Upper lobe of right lung (tissue), 1 donor: ENCODE results near the gene CNTNAP2. TPM values are rescaled to one million over a fixed set of nuclear protein-coding genes. Genes with fewer than 3 reads are reported as not detected.

ENCODE experiments used
- ATAC-seq: fragments of 200-7000 bp; cut with Tn5 transposase; one replicate; pipeline ENCODE4 v1.9.1; 2020; ENCODE audit warnings: mild to moderate bottlenecking, moderate library complexity
- DNase-seq: peaks from one replicate; pipeline ENCODE4 v3.0.0-alpha.2; 2020
- H3K27ac ChIP-seq: fragments of 200-600 bp; one replicate; pipeline ENCODE4 v1.8.0; 2022
- H3K27me3 ChIP-seq: fragments of 200-600 bp; one replicate; pipeline ENCODE4 v1.8.0; 2022; ENCODE audit warnings: mild to moderate bottlenecking
- H3K36me3 ChIP-seq: fragments of 200-600 bp; one replicate; pipeline ENCODE4 v1.8.0; 2022
- H3K4me1 ChIP-seq: fragments of 200-600 bp; one replicate; pipeline ENCODE4 v1.8.0; 2022
- H3K4me3 ChIP-seq: fragments of 200-600 bp; one replicate; pipeline ENCODE4 v1.8.0; 2022; ENCODE audit warnings: mild to moderate bottlenecking
- H3K9me3 ChIP-seq: fragments of 200-600 bp; one replicate; pipeline ENCODE4 v1.8.0; 2022
- intact Hi-C: fragments of 100-400 bp; cut with DNase I; formaldehyde crosslinking; loops from one replicate; pipeline ENCODE4 v1.11.0; 2022
- total RNA-seq: library from RNA; stranded (reverse); fragmentation: NEBNext Ultra II Directional; extraction: Animal tissue kit (Norgen Biotek cat#: 25700); gene quantifications from one replicate; pipeline ENCODE4 v1.2.1, GENCODE V29; 2021
- TF ChIP-seq, protein P1 (sequence below): fragments of 200-600 bp; IDR thresholded peaks from one replicate; pipeline ENCODE4 v1.8.0; 2022; ENCODE audit warnings: antibody characterized with exemption
- donor health status: DM: no; HTN: yes; CAD: no; lungs with severe emphysema.

The CNTNAP2 gene
- total RNA-seq, 1 donor from 2014 or later: 0.41 TPM

- H3K4me3 ChIP-seq: no peak overlapping the region
- ATAC-seq (no peak), DNase-seq (no peak)
- H3K36me3 ChIP-seq: no peaks in the 10 kb centered on the region
- no peaks in the 10 kb centered on the region for H3K4me1 ChIP-seq
- no peak overlapping the region for H3K27ac ChIP-seq
- H3K27me3 ChIP-seq: no peaks in the 10 kb centered on the region
- TF ChIP-seq, protein P1, sequence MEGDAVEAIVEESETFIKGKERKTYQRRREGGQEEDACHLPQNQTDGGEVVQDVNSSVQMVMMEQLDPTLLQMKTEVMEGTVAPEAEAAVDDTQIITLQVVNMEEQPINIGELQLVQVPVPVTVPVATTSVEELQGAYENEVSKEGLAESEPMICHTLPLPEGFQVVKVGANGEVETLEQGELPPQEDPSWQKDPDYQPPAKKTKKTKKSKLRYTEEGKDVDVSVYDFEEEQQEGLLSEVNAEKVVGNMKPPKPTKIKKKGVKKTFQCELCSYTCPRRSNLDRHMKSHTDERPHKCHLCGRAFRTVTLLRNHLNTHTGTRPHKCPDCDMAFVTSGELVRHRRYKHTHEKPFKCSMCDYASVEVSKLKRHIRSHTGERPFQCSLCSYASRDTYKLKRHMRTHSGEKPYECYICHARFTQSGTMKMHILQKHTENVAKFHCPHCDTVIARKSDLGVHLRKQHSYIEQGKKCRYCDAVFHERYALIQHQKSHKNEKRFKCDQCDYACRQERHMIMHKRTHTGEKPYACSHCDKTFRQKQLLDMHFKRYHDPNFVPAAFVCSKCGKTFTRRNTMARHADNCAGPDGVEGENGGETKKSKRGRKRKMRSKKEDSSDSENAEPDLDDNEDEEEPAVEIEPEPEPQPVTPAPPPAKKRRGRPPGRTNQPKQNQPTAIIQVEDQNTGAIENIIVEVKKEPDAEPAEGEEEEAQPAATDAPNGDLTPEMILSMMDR: no peak
- H3K9me3 ChIP-seq: no peaks in the 10 kb centered on the region
- intact Hi-C loops: no loop called here
Measured at GRCh38 chr7:146514304-146514703, 397.7 kb downstream of the CNTNAP2 start.

DNA sequence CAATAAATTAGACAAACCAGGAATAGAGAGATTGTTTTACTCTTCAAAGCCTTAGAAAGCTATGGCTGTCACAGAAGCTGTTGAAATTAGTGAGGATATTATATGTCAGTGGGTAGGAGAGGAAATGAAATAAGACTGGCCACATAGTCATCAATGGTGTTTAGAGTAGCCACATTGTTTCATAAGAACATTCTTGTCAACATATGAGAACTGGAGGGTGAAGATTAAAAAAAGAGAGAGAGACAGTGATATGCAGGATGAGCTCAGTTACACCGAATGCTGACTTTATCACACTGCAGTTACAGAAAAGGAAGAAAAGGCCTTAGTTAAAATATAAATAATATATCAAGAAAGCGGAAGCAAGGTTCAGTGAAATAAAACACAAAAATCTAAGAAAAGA lies 412.0 kb downstream of the CNTNAP2 start:
- no peak for DNase-seq
- ATAC-seq: no peak
- no peaks in the 10 kb centered on the region for H3K4me1 ChIP-seq
- no peak overlapping the region for H3K27ac ChIP-seq
- H3K4me3 ChIP-seq: no peak overlapping the region
- H3K9me3 ChIP-seq: no peaks in the 10 kb centered on the region
- no peaks in the 10 kb centered on the region for H3K36me3 ChIP-seq
- TF ChIP-seq, protein P1: no peak
- intact Hi-C loops: no loop called here
- no peaks in the 10 kb centered on the region for H3K27me3 ChIP-seq

DNA sequence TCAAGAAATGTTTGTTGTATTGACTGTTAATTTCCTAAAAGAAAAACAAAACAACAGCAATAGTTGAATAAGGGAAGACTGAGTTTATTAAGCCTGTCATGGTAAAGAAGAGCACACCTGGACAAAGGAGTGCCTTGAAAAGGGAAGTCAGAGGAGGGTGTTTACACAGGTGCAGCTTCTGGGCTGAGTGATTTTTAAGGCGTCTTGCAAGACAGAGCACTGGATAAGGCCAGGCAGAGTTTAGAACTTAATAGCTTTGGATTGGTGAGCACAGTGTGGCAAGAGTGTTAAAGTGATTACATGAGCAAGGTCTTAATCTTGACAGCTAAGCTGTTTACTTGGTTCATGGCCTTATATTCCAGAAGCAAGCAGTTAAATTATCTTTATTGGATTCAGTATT lies 423.2 kb downstream of the CNTNAP2 start:
- Histone ChIP-seq H3K4me3 (no peak overlapping the region), H3K27me3 (no peaks in the 10 kb centered on the region), H3K4me1 (no peaks in the 10 kb centered on the region), H3K27ac (no peak overlapping the region), H3K36me3 (no peaks in the 10 kb centered on the region), H3K9me3 (no peaks in the 10 kb centered on the region)
- no peak for ATAC-seq
- intact Hi-C loops: no loop called here
- no peak for DNase-seq
- TF ChIP-seq, protein P1: no peak

GRCh38 chr7:146542101-146542500 lies 425.5 kb downstream of the CNTNAP2 start:
- TF ChIP-seq, protein P1: no peak
- Histone ChIP-seq H3K4me1 (no peaks in the 10 kb centered on the region), H3K36me3 (no peaks in the 10 kb centered on the region), H3K4me3 (no peak overlapping the region), H3K27me3 (no peaks in the 10 kb centered on the region), H3K27ac (no peak overlapping the region), H3K9me3 (no peaks in the 10 kb centered on the region)
- DNase-seq (no peak), ATAC-seq (no peak)
- intact Hi-C loops: no loop called here

GRCh38 chr7:146544748-146545147 lies 428.1 kb downstream of the CNTNAP2 start:
- Histone ChIP-seq H3K4me3 (no peak overlapping the region), H3K9me3 (no peaks in the 10 kb centered on the region), H3K36me3 (no peaks in the 10 kb centered on the region), H3K4me1 (no peaks in the 10 kb centered on the region), H3K27ac (no peak overlapping the region), H3K27me3 (no peaks in the 10 kb centered on the region)
- DNase-seq (no peak), ATAC-seq (no peak)
- TF ChIP-seq, protein P1: no peak
- intact Hi-C loops: no loop called here

DNA sequence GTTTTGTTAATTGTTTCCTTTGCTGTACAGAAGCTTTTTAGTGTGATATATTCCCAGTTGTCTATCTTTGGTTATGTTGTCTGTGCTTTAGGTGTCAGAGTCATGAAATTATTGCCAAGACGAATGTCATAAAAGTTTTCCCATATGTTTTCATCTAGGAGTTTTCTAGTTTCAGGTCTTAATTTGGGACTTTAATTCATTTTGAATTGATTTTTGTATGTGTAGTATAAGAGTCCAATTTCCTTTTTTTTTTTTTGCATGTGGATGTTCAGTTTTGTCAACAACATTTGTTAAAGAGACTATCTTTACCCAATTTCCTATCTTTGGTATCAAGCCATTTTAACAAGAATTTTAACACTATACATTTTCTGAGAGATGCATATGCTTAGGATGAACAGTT lies 432.2 kb downstream of the CNTNAP2 start:
- Histone ChIP-seq H3K4me1 (no peaks in the 10 kb centered on the region), H3K4me3 (no peak overlapping the region), H3K27me3 (no peaks in the 10 kb centered on the region), H3K27ac (no peak overlapping the region), H3K36me3 (no peaks in the 10 kb centered on the region), H3K9me3 (no peaks in the 10 kb centered on the region)
- DNase-seq (no peak), ATAC-seq (no peak)
- intact Hi-C loops: no loop called here
- TF ChIP-seq, protein P1: no peak
